GM19099 (cell line): ENCODE results near the gene NMT1.

Experiments used
- POLR2A ChIP-seq: IDR thresholded peaks from 3 replicates; pipeline ENCODE4 v1.6.1; 2011; ENCODE audit warnings: low read depth; ENCODE audit not compliant: insufficient read length; ENCODE audit errors: extremely low read depth

Gene NMT1

GRCh38 chr17:45052052-45052772 lies 8.9 kb upstream of the NMT1 start:
- TF ChIP-seq POLR2A = peak; percentile 45

DNA sequence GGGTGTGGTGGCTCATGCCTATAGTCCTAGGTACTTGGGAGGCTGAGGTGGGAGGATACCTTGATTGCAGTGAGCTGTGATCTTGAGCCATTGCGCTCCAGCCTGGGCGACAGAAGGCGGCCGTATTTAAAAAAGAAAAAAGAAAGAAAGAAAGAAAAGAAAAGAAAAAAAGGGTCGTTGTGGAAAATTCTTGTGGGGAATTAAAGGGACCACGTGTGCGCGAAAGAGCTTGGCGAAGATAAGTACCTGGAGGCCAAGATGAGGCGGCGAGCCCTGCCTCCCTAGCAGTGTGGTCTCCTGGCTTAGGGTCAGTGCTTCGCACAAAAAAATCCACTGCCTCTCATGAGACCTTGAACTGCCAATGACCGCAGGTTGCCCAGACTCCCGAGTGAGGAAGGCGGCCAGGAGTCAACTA lies 728 bp upstream of the NMT1 start:
- TF ChIP-seq POLR2A = no peak

- TF ChIP-seq POLR2A = no peak
Observed at GRCh38 chr17:45061606-45062205, 589 bp downstream of the NMT1 start.

DNA sequence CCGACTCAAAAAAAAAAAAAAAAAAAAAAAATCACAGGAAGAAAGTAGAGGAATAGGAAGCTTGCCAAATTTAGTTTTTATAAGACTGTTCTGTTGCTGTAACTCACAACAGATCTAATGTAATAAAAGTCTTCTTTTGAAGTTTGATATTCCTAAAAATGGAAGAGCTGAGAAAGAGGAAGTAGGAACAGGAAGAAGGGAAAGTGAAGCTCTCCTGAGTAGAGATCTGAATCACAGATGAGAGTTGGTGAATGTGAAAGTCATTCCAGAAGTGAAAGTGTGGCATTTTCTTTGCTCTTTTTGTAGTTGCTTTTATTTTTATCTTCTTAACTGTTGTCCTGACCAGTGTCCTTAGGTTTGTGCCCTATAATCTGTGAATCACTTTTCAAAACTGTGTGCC lies 2.1 kb downstream of the NMT1 start:
- no peak for TF ChIP-seq POLR2A

- TF ChIP-seq POLR2A = no peak
Observed at GRCh38 chr17:45067637-45068036, 6.5 kb downstream of the NMT1 start.

GRCh38 chr17:45070001-45070400 lies 8.9 kb downstream of the NMT1 start:
- no peak for TF ChIP-seq POLR2A

DNA sequence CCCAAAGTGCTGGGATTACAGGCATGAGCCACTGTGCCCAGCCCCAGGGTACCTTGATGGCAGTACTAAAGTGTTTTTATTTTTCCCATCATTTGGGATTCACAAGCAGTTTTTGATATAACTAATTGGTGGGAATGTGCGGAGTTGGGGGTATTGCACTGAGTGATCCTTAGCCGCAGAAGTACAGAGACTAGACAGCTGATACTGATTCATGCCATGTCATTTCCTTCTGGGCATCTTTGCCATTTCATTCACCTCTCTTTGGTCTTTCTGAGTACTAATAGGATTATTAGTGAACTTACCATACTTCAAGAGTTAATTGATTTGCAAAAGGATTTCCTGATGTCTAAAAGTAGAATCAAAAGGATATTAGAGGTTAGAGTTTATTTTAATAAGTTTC lies 9.7 kb downstream of the NMT1 start:
- no peak for TF ChIP-seq POLR2A

DNA sequence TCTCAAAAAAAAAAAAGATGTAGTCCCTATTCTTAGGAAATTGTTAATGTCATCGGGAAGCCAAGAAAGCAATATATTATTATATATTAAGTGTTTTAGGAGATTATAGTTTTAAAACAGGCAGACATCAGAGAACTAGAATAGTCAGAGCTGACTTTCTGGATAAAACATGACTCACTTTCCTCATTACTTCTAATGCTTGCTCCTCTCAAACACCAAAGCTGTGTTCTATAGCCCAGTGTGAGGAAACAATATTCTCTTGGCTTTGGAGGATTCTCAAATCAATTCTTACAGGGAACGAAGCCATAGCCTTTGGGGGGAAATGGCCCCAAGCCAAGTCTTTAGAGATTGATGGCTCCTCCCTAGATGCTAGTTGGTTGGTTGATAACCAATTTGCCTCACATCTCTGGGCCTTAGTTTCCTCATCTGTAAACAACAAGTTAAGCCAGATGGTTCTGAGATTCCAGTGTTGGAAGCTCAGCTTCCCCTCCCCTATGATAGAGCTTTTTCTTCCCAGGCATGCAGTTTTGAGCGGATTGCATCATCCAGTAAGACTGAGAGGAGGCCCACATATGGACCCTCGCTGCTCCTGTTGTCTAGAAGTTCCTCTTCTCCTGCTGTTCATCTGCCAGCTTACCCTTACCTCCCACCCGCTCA lies 12.4 kb downstream of the NMT1 start:
- TF ChIP-seq POLR2A = no peak

DNA sequence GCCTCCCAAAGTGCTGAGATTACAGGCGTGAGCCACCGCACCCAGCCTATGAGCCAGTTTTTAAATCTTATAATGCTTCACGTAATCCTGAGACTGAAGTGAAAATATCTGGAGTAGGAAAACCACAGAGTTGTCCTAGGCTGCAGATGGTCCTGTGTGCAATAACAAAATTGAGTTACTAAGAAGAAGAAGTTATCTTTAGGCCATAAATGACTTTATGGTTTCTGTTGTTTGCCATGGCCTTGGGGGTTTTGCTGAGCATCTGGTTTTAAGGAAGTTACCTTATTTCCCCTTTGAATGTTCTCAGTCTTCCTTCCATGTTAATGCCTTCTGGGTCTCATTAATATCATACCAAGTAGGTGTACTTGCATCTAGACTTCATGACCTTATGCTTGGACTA lies 16.5 kb downstream of the NMT1 start:
- TF ChIP-seq POLR2A = no peak

GRCh38 chr17:45081047-45081703 lies 20.1 kb downstream of the NMT1 start:
- no peak for TF ChIP-seq POLR2A

- no peak for TF ChIP-seq POLR2A
Observed at GRCh38 chr17:45086391-45086790, 25.3 kb downstream of the NMT1 start.

DNA sequence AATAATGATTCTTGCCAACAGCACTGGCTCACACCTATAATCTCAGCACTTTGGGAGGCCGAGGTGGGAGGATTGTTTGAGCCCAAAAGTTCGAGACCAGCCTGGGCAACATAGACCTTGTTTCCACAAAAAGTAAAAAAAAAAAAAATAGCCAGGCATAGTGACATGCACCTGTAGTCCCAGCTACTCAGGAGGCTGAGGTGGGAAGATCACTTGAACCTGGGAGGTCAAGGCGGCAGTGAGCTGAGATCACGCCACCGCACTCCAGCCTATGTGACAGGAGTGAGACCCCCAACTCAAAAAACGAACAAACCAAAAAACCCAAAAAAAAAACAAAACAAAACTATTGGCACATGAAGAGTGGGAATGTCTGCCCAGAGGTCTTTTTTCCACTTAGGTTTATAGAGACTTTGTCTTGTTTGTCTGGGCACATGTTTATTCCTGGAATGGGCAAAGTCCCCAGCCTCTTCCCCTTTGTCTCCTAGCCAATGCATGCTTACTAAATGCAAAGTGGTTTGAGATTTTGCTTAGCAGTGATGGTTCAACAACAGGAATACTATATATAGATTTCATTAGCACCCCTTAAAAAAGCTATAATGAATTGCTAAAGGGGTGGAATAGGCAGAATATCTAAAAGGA lies 25.9 kb downstream of the NMT1 start:
- no peak for TF ChIP-seq POLR2A

- no peak for TF ChIP-seq POLR2A
Observed at GRCh38 chr17:45087504-45087975, 26.4 kb downstream of the NMT1 start.

DNA sequence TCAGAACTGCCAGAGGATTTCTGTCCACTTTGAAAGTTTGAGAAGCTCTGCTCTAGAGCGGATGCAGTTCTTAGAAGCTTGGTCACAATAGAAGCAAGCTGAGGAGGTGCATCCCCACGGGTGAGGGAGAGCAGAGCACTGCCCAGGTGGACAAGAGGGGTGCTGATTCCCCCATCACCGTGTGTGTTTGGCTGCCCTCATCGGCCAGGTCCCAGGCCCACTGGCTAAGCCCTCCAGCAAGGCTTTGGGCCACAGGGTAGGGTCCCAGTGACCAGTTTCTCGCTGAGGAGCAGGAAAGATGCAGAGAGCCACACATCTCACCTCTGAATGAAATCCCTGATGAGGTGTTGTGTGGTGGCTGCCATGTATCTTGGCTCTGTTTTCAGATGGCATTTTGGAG lies 26.9 kb downstream of the NMT1 start:
- no peak for TF ChIP-seq POLR2A

GRCh38 chr17:45088741-45089140 lies 27.6 kb downstream of the NMT1 start:
- TF ChIP-seq POLR2A = no peak
